AG10803 (cell line): Measurements from ENCODE around the gene XIRP2.
"Not testable (repeated sequence)": the region's sequence is repeated elsewhere in the genome, so short reads cannot be mapped to it uniquely, and the experiment has no call there.

ENCODE experiments used
- DNase-seq: peaks from one replicate; pipeline ENCODE4 v3.0.0; 2010; ENCODE audit warnings: low read depth
- H3K4me3 ChIP-seq: 2 replicates; pipeline ENCODE4 v1.5.1; 2011; ENCODE audit warnings: mild to moderate bottlenecking, low read length, control low read depth
- TF ChIP-seq, protein P1 (sequence below): conservative IDR thresholded peaks from 2 replicates; pipeline ENCODE4 v1.5.1; 2011; ENCODE audit warnings: mild to moderate bottlenecking, low read length, control low read depth, inconsistent platforms

The XIRP2 gene

GRCh38 chr2:167104691-167105090, 216.4 kb downstream of the XIRP2 start:
- TF ChIP-seq, protein P1, sequence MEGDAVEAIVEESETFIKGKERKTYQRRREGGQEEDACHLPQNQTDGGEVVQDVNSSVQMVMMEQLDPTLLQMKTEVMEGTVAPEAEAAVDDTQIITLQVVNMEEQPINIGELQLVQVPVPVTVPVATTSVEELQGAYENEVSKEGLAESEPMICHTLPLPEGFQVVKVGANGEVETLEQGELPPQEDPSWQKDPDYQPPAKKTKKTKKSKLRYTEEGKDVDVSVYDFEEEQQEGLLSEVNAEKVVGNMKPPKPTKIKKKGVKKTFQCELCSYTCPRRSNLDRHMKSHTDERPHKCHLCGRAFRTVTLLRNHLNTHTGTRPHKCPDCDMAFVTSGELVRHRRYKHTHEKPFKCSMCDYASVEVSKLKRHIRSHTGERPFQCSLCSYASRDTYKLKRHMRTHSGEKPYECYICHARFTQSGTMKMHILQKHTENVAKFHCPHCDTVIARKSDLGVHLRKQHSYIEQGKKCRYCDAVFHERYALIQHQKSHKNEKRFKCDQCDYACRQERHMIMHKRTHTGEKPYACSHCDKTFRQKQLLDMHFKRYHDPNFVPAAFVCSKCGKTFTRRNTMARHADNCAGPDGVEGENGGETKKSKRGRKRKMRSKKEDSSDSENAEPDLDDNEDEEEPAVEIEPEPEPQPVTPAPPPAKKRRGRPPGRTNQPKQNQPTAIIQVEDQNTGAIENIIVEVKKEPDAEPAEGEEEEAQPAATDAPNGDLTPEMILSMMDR, result no peak
- no peak for DNase-seq
- no peak overlapping the region for H3K4me3 ChIP-seq

DNA sequence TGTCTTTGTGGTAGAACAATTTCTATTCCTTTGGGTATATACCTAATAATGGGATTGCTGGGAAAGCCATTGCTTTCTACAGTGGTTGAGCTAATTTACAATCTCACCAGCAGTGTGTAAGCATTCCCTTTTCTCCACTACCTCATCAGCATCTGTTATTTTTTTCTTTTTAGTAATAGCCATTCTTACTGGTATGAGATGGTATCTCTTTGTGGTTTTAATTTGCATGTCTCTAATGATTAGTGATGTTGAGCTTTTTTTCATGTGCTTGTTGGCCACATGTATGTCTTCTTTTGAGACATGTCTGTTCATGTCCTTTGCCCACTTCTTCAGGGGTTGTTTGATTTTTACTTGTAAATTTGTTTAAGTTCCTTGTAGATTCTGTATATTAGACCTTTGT, 221.4 kb downstream of the XIRP2 start:
- not testable (repeated sequence) for DNase-seq, H3K4me3 ChIP-seq

GRCh38 chr2:167110345-167110744, 222.1 kb downstream of the XIRP2 start:
- no peak for DNase-seq
- no peak overlapping the region for H3K4me3 ChIP-seq
- TF ChIP-seq, protein P1, result no peak

DNA sequence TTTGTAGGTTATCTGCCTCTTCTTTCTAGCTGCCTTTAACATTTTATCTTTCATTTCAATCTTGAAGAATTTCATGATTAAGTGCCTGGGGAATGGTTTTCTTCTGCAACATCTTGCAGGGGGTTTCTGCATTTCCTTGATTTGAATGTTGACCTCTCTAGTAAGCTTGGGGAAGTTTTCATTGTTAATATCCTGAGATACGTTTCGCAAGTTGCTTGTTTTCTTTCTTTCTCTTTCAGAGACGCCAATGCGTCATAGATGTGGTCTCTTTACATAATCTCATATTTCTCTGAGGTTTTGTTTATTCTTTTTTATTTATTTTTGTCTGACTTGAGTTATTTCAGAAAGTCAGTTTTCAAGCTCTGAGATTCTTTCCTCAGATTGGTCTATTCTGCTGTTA, 225.7 kb downstream of the XIRP2 start:
- DNase-seq, result no peak
- TF ChIP-seq, protein P1, result no peak
- H3K4me3 ChIP-seq, result no peak overlapping the region

GRCh38 chr2:167115541-167115940, 227.3 kb downstream of the XIRP2 start:
- TF ChIP-seq, protein P1, result no peak
- H3K4me3 ChIP-seq, result no peak overlapping the region
- DNase-seq, result no peak

- H3K4me3 ChIP-seq, result no peak overlapping the region
- TF ChIP-seq, protein P1, result no peak
- no peak for DNase-seq
These were observed 234.1 kb downstream of the XIRP2 start for GRCh38 chr2:167122389-167122788.

DNA sequence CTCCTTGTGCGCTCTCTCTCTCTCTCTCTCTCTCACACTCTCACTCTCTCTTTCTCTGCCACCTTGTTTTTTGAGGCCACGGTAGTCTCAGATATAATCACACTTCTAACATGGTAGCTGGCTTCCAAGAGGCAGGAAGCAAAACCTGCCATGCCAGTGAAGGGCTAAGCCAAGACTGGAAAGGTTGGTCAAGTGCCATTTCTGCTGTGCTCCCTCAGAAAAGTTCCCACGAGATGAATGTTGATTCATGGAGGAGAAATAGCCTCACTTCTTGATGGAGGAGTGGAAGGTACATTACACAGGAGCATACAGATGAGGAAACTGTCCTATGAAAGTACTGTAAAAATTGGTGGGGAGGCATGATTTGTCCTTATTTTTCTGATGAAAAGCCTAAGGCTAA, 237.9 kb downstream of the XIRP2 start:
- TF ChIP-seq, protein P1, result no peak
- no peak for DNase-seq
- H3K4me3 ChIP-seq, result no peak overlapping the region

- TF ChIP-seq, protein P1, result peak; percentile 48
- no peak overlapping the region for H3K4me3 ChIP-seq
- DNase-seq, result peak; percentile 43
These were observed 238.9 kb downstream of the XIRP2 start for GRCh38 chr2:167127135-167127534.
